HS-5 (cell line): ENCODE measurements around the gene VARS1.
"Not testable (repeated sequence)": the region's sequence is repeated elsewhere in the genome, so short reads cannot be mapped to it uniquely, and the experiment has no call there.

Source experiments
- DNase-seq: peaks from one replicate; pipeline ENCODE4 v3.0.0-alpha.2; 2012; ENCODE audit warnings: low read depth

The VARS1 gene

DNA sequence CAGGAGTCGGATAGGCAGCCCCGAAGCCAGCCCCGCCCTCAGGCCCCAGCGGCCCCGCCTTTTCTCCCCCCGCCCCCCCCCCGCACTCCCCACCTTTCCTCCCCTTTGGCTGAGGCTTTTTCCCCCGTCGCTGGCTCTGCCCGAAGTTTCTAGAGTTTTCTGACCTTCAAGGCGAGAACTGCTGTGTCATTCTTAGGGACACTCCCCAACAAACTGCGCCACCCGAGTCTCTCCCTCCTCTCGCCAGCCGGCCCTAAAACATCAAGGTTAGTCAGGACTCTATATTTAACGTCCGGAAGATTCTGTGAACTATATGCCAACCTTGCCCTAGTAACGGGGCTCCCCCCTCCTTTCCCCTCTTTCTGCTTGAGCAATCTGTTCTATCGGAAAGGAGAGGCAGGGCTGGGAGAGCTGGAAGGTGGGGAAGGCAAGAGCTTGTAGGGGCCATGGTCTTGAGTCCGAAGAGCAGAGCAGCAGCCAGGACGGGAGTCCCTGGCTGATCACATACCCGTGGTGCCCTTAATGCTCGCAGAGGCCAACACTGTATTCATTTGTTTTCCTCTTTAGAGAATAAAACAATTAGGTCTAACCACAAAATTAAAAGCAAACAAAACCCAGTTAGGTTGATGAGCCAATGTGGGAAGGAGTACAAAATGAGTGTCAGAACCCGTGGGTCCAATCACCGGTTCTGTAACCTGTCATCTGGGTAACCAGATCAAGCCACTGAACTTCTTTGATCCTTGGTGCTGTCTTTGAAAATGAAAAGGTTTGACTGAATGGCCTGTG is 26.7 kb upstream of the VARS1 start:
- no peak for DNase-seq

DNA sequence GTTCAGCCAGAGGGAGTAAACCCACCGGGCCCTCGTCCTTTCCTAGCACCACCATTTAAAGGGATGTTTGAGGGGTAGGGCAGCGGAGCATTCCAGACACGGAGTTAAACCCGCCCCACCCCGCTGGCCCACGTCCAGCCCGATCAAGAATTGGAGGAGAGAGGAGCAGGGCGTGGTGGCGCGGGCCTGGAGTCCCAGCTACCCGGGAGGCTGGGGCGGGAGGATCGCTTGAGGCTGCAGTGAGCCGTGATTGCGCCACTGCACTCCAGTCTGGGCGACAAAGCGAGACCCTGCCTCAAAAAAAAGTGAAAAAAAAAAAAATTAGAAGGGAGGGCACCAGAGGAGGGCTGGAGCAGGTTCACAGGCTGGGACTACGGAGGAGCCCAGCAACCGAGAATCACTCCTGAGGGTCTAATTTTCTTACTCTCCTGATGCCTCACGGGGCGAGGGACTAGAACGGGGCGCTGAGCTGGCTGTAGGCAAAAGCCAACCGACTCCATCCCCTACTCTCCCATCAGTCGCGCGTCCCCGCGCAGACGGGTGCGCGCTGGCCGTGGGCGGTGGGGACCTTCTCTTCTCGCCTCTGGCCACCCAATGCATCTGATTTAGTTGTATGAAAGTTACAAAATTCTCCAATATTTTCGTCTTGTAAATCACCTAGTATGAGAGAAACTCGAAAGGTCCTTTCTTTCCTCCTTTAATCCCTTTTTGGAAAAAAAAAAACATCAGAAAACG is 25.9 kb upstream of the VARS1 start:
- DNase-seq = no peak

DNA sequence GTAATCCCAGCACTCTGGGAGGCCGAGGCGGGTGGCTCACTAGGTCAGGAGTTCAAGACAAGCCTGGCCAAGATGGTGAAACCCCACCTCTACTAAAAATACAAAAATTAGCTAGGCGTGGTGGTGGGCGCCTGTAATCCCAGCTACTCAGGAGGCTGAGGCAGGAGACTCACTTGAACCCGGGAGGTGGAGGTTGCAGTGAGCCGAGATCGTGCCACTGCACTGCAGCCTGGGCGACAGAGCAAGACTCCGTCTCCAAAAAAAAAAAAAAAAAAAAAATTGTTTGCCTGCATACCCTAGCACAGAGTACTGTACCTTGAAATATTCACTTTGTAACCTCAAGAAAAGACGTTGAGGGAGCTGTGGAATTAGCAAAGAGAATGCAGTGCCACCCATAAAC is 24.8 kb upstream of the VARS1 start:
- DNase-seq = not testable (repeated sequence)

DNA sequence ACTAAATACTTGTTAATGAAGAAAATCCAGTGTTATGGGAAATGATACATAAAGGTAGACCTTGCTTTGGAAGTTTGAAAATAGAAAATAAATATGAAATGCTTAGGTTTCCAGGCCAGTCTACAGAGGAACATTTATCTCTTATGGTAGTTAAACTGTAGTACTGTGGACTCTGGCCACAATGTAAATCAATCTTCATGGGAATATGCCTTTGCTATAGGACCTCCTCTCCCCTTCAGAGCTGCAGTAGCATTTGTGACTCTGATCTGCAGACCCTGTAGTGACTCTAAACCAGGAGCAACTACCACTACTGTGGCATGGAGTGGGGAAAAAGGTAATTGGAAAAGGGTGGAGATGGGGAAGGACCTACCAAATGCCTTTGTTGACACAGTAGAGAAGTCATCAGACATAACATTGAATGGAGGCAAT is 24.3 kb upstream of the VARS1 start:
- no peak for DNase-seq

DNA sequence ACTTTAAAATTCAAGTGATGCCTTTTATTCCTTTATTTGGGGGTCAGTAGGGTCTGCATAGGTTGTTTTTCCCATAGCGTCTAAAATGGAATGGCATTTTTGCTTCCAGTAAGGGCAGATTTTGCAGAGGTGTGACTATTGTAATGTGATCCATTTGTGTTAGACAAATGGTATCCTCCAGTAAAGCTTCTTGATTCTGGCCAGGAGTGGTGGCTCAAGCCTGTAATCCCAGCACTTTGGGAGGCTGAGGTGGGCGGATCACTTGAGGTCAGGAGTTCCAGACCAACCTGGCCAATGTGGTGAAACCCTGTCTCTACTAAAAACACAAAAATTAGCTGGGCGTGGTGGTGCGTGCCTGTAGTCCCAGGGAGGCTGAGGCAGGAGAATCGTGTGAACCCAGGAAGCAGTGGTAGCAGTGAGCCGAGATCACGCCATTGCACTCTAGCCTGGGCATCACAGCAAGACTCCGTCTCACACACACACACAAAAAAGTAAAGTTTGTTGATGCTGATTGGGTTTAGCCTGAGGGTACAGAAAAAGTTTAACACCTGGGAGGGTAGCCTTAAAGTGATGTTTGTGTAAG is 22.5 kb upstream of the VARS1 start:
- DNase-seq = not testable (repeated sequence)

DNA sequence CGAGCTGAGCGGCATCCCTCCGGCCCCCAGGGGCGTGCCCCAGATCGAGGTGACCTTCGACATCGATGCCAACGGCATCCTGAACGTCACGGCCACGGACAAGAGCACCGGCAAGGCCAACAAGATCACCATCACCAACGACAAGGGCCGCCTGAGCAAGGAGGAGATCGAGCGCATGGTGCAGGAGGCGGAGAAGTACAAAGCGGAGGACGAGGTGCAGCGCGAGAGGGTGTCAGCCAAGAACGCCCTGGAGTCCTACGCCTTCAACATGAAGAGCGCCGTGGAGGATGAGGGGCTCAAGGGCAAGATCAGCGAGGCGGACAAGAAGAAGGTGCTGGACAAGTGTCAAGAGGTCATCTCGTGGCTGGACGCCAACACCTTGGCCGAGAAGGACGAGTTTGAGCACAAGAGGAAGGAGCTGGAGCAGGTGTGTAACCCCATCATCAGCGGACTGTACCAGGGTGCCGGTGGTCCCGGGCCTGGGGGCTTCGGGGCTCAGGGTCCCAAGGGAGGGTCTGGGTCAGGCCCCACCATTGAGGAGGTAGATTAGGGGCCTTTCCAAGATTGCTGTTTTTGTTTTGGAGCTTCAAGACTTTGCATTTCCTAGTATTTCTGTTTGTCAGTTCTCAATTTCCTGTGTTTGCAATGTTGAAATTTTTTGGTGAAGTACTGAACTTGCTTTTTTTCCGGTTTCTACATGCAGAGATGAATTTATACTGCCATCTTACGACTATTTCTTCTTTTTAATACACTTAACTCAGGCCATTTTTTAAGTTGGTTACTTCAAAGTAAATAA is 21.8 kb upstream of the VARS1 start:
- DNase-seq = not testable (repeated sequence)

DNA sequence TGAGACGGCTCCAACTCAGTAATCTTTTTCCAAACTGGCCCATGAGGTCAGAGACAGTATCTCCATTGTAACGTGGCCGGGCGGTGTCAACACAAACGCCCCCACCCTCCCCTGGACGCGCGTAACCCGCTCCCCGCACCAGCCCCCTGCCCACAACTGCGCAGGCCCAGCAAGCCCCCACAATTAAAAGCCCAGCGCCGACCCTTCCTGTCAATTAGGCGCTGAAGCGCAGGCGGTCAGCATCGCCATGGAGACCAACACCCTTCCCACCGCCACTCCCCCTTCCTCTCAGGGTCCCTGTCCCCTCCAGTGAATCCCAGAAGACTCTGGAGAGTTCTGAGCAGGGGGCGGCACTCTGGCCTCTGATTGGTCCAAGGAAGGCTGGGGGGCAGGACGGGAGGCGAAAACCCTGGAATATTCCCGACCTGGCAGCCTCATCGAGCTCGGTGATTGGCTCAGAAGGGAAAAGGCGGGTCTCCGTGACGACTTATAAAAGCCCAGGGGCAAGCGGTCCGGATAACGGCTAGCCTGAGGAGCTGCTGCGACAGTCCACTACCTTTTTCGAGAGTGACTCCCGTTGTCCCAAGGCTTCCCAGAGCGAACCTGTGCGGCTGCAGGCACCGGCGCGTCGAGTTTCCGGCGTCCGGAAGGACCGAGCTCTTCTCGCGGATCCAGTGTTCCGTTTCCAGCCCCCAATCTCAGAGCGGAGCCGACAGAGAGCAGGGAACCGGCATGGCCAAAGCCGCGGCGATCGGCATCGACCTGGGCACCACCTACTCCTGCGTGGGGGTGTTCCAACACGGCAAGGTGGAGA is 19.7 kb upstream of the VARS1 start, which contains the start of the genes HSPA1A and HSPA1L:
TSS of gene HSPA1A (plus strand) at position 519 of the 814 bp plus-strand sequence. CDS start at position 733, 214 bp downstream.
TSS of gene HSPA1L (minus strand) at position 259 of the 814 bp plus-strand sequence. CDS start 3,311 bp downstream, outside the sequence.
- DNase-seq = peak; percentile 82

DNA sequence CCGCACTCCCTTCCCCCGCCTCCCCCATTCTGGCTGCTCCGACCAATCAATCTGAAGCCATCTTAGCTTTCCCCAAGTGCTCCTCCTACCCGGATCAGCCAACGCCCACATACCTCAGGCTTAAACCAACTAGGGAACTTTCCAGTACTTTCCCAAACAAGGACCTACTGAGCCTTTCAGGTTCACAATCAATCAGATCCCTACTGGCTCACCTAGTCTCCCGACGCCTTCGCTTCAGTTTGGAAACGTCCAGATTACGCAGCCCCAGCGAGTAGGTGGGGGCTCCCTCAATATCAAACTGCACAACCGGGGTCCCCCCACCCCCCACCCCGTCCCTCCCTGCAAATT is 19.1 kb upstream of the VARS1 start:
- peak; percentile 92 for DNase-seq

DNA sequence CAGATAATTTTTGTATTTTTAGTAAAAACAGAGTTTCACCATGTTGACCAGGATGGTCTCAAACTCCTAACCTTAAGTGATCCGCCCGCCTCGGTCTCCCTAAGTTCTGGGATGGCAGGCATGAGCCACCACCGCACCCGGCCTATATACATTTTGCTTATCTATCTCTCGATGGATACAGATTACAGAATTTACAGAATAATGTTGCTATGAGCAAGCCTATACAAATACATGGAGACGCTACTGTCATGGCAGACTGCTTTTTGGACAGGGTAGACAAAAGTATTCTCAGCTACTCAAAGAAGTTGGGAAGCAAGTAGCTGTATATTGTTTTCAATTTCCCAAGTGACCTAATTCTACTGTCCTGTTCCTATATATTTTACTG is 17.9 kb upstream of the VARS1 start:
- DNase-seq = no peak

DNA sequence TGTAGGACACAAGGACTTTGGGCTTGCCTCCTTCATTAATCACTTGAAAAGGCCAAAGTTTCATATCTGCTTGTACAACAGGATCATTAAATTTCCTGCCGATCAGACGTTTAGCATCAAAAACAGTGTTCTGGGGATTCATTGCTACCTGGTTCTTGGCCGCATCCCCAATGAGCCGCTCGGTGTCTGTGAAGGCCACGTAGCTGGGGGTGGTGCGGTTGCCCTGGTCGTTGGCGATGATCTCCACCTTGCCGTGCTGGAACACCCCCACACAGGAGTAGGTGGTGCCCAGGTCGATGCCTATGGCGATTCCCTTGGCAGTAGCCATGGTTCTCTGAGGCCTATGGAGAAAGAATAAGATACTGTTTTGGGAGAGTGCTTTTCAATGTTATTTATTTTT is 16.1 kb upstream of the VARS1 start:
- DNase-seq = no peak

DNA sequence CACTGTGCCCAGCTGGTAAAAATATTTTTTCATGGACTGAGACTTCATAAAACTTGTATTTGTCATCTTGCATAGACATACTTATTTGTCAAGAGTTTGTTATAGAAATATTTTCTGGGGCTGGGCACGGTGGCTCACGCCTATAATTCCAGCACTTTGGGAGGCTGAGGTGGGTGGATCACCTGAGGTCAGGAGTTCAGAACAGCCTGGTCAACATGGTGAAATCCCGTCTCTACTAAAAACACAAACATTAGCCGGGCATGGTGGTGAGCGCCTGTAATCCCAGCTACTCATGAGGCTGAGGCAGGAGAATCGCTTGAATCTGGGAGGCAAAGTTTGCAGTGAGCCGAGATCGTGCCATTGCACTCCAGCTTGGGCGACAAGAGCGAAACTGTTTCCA is 13.0 kb upstream of the VARS1 start:
- not testable (repeated sequence) for DNase-seq

DNA sequence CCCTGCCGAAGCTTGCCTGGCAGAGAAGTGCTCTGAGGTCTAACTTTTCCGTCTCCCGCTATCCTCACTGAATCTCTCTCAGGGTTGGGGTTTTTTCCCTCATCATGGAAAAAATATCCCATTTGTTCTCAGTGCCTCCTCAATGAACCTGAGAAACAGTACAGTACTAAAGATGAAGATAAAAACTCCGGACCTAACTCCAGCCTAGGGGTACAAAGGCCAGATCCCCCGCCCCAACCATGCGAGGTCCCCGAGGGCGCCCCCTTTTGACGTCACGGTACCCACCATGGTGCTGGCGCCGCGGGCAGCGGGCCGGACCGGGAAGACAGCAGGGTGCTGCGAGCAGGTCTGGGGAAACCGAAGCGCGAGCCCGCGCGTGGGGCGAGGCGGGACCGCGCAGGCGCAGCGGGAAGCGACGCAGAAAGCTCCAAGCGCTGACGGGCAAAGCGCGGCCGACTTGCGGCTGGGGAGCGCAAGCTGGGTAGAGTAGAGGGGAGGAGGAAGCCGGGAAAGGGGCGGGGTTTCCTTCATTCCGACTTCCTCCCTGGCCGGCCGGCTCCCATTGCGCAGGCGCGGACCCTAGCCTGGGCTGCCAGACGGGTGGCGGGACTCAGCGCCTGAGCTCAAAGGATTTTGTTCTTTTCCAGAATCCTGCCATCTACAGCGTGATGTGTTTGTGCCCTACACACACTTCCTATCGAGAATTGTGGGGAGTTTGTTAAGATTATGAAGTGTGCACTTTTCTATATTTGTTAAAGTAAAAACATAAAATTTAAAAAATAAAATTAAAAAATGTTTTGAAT is 11.1 kb upstream of the VARS1 start, which contains the start of gene LSM2:
TSS of gene LSM2 (minus strand) at position 497 of the 803 bp plus-strand sequence. CDS start at position 288, 209 bp downstream.
- peak; percentile 73 for DNase-seq

DNA sequence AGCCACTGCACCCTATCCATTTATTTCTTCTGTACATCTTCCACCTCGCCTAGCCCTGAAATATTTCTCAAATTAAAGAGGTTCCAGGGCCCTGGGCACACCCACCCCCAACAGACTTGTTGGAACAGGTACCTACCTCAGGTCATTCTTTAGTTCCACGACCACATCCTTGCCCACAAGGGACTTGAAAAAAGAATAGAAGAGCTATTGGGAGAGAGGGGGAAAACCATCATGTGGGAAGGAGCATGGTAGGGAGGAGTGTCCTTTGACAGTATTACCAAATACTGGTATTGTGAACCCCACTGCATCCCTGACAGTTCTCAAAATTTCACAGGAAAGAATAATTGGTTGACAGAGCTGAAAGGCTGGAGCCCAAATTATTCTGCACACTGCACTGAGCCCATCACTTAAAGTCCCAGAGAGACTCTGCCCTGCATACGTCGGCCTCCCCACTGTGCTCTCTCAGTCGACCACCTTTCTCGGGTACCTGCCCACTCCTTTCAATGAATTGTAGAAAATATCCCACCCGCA is 10.5 kb upstream of the VARS1 start:
- no peak for DNase-seq

DNA sequence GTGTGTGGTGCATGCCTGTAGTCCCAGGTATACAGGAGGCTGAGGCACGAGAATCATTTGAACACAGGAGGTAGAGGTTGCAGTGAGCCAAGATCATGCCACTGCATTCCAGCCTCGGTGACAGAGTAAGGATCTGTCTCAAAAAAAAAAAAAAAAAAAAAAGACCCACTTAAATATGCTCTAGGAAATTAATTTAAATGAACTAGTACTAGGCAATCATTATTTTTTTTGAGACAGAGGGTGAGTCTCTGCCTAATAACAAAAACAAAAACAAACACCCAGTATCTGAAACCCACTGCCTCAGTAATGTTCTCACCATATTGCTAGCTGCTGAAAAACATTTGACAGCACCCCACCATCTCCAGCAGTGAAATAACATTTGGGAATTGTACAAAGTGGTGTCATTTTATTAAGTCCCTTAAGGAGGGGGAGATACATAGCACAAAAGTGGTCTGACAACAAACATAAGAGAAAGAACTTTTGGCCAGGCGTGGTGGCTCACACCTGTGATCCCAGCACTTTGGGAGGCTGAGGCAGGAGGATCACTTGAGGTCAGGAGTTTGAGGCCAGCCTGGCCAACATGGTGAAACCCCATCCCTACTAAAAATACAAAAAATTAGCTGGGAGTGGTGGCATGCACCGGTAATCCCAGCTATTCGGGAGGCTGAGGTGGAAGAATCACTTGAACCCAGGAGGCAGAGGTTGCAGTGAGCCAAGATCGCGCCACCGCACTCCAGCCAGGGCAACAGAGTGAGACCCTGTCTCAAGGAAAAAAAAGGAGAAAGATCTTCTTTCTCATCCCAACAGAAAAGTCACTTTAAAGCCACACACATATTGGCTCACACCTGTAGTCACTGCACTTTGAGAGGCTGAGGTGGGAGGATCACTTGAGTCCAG is 5.7 kb upstream of the VARS1 start:
- not testable (repeated sequence) for DNase-seq

DNA sequence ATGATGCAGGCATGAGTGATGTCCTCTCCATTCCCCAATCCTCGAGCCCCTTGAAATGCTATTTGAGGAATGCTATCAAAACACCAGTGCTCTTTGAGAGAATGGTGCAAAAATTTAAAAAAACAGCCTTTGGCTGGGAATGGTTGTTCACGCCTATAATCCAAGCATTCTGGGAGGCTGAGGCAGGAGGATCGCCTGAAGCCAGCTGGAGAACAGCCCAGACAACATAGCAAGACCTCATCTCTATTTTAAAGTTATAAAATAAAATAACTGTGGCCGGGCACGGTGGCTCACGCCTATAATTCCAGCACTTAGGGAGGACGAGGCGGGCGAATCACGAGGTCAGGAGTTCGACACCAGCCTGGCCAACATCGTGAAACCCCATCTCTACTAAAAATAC is 4.2 kb upstream of the VARS1 start:
- DNase-seq = no peak

DNA sequence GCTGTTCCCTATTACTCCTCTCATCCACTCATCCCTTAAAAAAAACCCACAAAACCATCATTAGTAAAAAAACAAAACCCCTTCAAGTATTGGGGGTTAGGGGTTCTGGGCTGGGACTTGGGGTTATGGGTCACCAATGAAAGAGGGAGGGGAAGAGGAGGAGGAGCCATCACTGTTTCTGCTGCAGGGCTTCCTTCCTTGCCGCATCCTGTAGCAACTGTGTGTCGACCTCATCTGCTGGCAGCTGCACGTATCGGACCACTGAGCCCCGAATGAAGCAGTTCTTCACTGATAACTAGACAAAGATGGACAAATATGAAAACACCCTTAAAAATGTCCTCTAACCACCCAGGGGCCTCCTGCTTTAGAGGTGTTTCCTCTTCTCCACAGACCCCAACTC is 2.0 kb upstream of the VARS1 start:
- no peak for DNase-seq

DNA sequence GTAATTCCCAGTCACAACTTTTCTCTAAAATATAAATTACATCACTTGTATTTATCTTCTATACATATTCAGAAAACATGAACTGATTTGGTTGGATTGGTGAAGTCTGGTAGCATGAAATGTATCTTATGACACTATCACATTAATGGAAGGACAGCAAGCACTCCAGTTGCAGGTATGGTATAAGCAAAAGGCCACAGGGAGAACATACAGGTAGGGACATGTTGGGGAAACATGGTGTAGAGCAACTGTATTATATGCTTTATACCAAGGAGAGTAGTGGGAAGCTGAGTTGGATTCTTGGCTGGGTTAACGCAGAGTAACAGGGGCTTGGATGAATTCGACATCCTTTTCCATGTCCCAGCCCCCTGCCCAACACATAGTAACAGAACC is 1.4 kb upstream of the VARS1 start:
- no peak for DNase-seq

DNA sequence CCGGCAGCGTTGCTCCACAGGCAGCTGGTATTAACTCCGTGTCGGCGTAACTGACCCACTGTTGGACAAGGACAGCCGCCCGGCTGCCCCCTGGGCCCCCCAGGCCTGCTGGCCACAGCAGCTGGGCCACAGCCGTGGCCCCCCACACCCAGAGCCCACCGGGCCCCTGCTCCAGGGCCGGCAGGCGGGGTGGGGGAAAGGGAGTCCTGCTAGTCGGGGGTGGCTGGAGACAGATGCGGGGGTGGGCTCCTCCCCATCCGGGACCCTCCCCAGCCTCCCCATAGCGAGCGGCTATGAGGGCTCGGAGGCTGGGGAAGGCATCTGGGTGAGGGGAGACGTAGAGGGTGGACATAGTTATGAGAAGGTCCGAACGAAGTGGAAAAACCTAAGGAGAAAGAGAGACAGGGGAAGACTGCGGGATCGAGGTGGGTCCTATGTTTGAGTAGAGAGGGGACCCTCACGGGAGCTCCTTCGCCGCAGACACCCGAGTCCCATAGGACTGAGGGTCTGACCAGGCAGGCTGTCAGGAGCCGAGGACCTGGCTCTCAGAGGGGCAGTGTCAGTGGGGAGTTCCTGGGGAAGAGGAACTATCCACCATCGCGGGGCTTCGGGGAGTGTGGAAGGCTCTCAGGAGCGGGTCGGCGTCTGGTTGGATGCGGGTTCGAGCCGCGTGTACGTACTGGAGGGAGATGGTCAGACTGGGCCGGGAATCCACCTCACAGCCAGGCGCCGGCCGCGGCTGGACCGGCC is 511 bp downstream of the VARS1 start:
- DNase-seq = no peak
